Suprapubic skin (tissue), 4 donors: ENCODE data around the gene FERMT1.

Experiments
- POLR2A ChIP-seq, 2 donors: fragments of 450-650 bp; IDR thresholded peaks; one replicate each; pipeline ENCODE4 v1.6.1; 2017; ENCODE audit warnings: antibody characterized with exemption in 2 of 2, mild to moderate bottlenecking in 2 of 2, moderate library complexity in 2 of 2
- POLR2AphosphoS5 ChIP-seq, 3 donors: sonication (generic); formaldehyde crosslinking; IDR thresholded peaks; one replicate each; pipeline ENCODE4 v1.6.1; 2017; ENCODE audit warnings: antibody characterized with exemption in 3 of 3
- TF ChIP-seq, protein P1 (sequence below), 2 donors: fragments of 200-600 bp in 1 of 2; fragments of 450-650 bp in 1 of 2; sonication (generic) in 1 of 2; IDR thresholded peaks; one replicate each; pipeline ENCODE4 v1.5.1; 2016 to 2019; ENCODE audit warnings: antibody characterized with exemption in 2 of 2, mild to moderate bottlenecking in 1 of 2, moderate library complexity in 1 of 2

DNA sequence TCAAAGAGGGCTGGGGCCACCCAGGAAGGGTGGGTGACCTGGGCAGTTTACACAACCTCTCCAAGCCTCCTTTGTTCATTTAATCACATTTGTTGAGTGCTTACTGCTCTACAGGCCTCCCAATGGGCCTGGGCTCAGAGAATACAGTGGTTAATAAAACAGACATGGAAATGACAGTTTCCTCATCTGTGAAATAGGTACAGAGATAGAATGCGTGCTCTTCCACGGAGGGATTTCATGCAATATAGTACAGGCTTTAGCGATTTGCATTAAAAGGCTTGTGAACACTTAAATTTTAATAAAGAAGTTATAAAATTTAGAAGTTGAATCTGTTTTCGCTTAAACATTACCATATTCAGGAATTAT, 802 bp upstream of the FERMT1 start:
- TF ChIP-seq POLR2AphosphoS5 (IDR thresholded peaks at IDR 0.05), result no peak
- TF ChIP-seq, protein P1, sequence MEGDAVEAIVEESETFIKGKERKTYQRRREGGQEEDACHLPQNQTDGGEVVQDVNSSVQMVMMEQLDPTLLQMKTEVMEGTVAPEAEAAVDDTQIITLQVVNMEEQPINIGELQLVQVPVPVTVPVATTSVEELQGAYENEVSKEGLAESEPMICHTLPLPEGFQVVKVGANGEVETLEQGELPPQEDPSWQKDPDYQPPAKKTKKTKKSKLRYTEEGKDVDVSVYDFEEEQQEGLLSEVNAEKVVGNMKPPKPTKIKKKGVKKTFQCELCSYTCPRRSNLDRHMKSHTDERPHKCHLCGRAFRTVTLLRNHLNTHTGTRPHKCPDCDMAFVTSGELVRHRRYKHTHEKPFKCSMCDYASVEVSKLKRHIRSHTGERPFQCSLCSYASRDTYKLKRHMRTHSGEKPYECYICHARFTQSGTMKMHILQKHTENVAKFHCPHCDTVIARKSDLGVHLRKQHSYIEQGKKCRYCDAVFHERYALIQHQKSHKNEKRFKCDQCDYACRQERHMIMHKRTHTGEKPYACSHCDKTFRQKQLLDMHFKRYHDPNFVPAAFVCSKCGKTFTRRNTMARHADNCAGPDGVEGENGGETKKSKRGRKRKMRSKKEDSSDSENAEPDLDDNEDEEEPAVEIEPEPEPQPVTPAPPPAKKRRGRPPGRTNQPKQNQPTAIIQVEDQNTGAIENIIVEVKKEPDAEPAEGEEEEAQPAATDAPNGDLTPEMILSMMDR (IDR thresholded peaks at IDR 0.05), result no peak
- TF ChIP-seq POLR2A (IDR thresholded peaks at IDR 0.05), result no peak
